SK-N-MC (cell line): ENCODE measurements around the gene PEPD.

Experiments used
- DNase-seq: peaks from one replicate; pipeline ENCODE4 v3.0.0-alpha.2; 2011; ENCODE audit warnings: low read depth, low spot score
- H3K27ac ChIP-seq: fragments of 200-600 bp; sonication (generic); 2 replicates; pipeline ENCODE4 v1.5.1; 2016; ENCODE audit warnings: mixed run types
- H3K36me3 ChIP-seq: fragments of 200-600 bp; sonication (generic); 2 replicates; pipeline ENCODE4 v1.6.1; 2017; ENCODE audit warnings: antibody characterized with exemption, low read length, mixed read lengths; ENCODE audit not compliant: insufficient read depth
- H3K4me3 ChIP-seq: fragments of 200-600 bp; sonication (generic); 2 replicates; pipeline ENCODE4 v1.5.1; 2016
- H3K9ac ChIP-seq: fragments of 200-600 bp; sonication (generic); 2 replicates; pipeline ENCODE4 v1.8.0; 2017; ENCODE audit warnings: mixed run types, mixed read lengths; ENCODE audit not compliant: insufficient read length
- H3K9me3 ChIP-seq: fragments of 200-600 bp; sonication (generic); 2 replicates; pipeline ENCODE4 v1.6.1; 2017; ENCODE audit warnings: low read depth, mild to moderate bottlenecking, antibody characterized with exemption, low read length, moderate library complexity, mixed read lengths
- EZH2 ChIP-seq: fragments of 200-600 bp; sonication (generic); IDR thresholded peaks from one replicate; pipeline ENCODE4 v1.6.1; 2017; ENCODE audit warnings: antibody characterized with exemption
- FOXP2 ChIP-seq: optimal IDR thresholded peaks from 2 replicates; pipeline ENCODE3; 2011; ENCODE audit warnings: mild to moderate bottlenecking, moderate library complexity; ENCODE audit not compliant: insufficient read depth; ENCODE audit errors: extremely low read length, control extremely low read depth
- POLR2AphosphoS5 ChIP-seq: IDR thresholded peaks from 2 replicates; pipeline ENCODE4 v1.6.1; 2012; ENCODE audit warnings: mild to moderate bottlenecking, low read depth, low read length, borderline replicate concordance

PEPD gene

GRCh38 chr19:33530842-33531241, 9.3 kb upstream of the PEPD start:
- no peak overlapping the region for H3K4me3 ChIP-seq
- no peak overlapping the region for H3K27ac ChIP-seq
- no peak for DNase-seq
- no peak overlapping the region for H3K9ac ChIP-seq
- TF ChIP-seq FOXP2: no peak
- no peaks in the 10 kb centered on the region for H3K9me3 ChIP-seq
- H3K36me3 ChIP-seq: no peaks in the 10 kb centered on the region

GRCh38 chr19:33530296-33530695, 8.7 kb upstream of the PEPD start:
- Histone ChIP-seq H3K9me3 (no peaks in the 10 kb centered on the region), H3K4me3 (no peak overlapping the region), H3K9ac (no peak overlapping the region), H3K27ac (no peak overlapping the region), H3K36me3 (no peaks in the 10 kb centered on the region)
- TF ChIP-seq POLR2AphosphoS5 (no peak), FOXP2 (no peak), EZH2 (no peak)
- DNase-seq: no peak

- Histone ChIP-seq H3K4me3 (no peak overlapping the region), H3K36me3 (no peaks in the 10 kb centered on the region), H3K9ac (no peak overlapping the region), H3K27ac (no peak overlapping the region), H3K9me3 (no peaks in the 10 kb centered on the region)
- no peak for TF ChIP-seq EZH2
- TF ChIP-seq POLR2AphosphoS5: no peak
- TF ChIP-seq FOXP2: no peak
- no peak for DNase-seq
Observed at GRCh38 chr19:33529094-33529676, 7.6 kb upstream of the PEPD start.

GRCh38 chr19:33528404-33528803, 6.8 kb upstream of the PEPD start:
- Histone ChIP-seq H3K4me3 (no peak overlapping the region), H3K9ac (no peak overlapping the region), H3K9me3 (no peaks in the 10 kb centered on the region), H3K36me3 (no peaks in the 10 kb centered on the region), H3K27ac (no peak overlapping the region)
- no peak for DNase-seq
- no peak for TF ChIP-seq FOXP2
- TF ChIP-seq POLR2AphosphoS5: no peak
- no peak for TF ChIP-seq EZH2

GRCh38 chr19:33527125-33527524, 5.5 kb upstream of the PEPD start:
- DNase-seq: no peak
- Histone ChIP-seq H3K36me3 (no peaks in the 10 kb centered on the region), H3K27ac (no peak overlapping the region), H3K9ac (no peak overlapping the region), H3K9me3 (no peaks in the 10 kb centered on the region), H3K4me3 (no peak overlapping the region)
- TF ChIP-seq FOXP2 (no peak), POLR2AphosphoS5 (no peak), EZH2 (no peak)

- Histone ChIP-seq H3K9me3 (no peaks in the 10 kb centered on the region), H3K36me3 (no peaks in the 10 kb centered on the region), H3K27ac (no peak overlapping the region), H3K9ac (no peak overlapping the region), H3K4me3 (no peak overlapping the region)
- DNase-seq: no peak
- TF ChIP-seq FOXP2: no peak
- no peak for TF ChIP-seq POLR2AphosphoS5
- no peak for TF ChIP-seq EZH2
Observed at GRCh38 chr19:33524024-33524664, 2.6 kb upstream of the PEPD start.

- Histone ChIP-seq H3K9ac (no peak overlapping the region), H3K4me3 (no peak overlapping the region), H3K36me3 (no peaks in the 10 kb centered on the region), H3K27ac (no peak overlapping the region), H3K9me3 (no peaks in the 10 kb centered on the region)
- DNase-seq: no peak
- no peak for TF ChIP-seq POLR2AphosphoS5
- TF ChIP-seq EZH2: no peak
Observed at GRCh38 chr19:33523167-33523566, 1.6 kb upstream of the PEPD start.

- H3K36me3 ChIP-seq: no peaks in the 10 kb centered on the region
- no peak for DNase-seq
- no peaks in the 10 kb centered on the region for H3K9me3 ChIP-seq
- peak overlapping the region; percentile 87 for H3K4me3 ChIP-seq
- H3K9ac ChIP-seq: no peak overlapping the region
- H3K27ac ChIP-seq: no peak overlapping the region
- TF ChIP-seq EZH2: no peak
Observed at GRCh38 chr19:33522371-33522662, 726 bp upstream of the PEPD start.

GRCh38 chr19:33520844-33521479, 629 bp downstream of the PEPD start:
- Histone ChIP-seq H3K9ac (peak overlapping the region; percentile 70), H3K27ac (no peak overlapping the region), H3K9me3 (no peaks in the 10 kb centered on the region), H3K4me3 (peak overlapping the region; percentile 87), H3K36me3 (no peaks in the 10 kb centered on the region)
- no peak for TF ChIP-seq POLR2AphosphoS5
- no peak for TF ChIP-seq EZH2
- no peak for TF ChIP-seq FOXP2
- no peak for DNase-seq

- DNase-seq: no peak
- Histone ChIP-seq H3K9ac (no peak overlapping the region), H3K36me3 (no peaks in the 10 kb centered on the region), H3K4me3 (no peak overlapping the region; the same call in 1 of the 2 replicates), H3K27ac (no peak overlapping the region), H3K9me3 (no peaks in the 10 kb centered on the region)
- no peak for TF ChIP-seq FOXP2
- TF ChIP-seq POLR2AphosphoS5: no peak
- TF ChIP-seq EZH2: no peak
Observed at GRCh38 chr19:33520048-33520643, 1.4 kb downstream of the PEPD start.
